GDM1 (cell line): ENCODE data around the gene TMEM178A.

Source experiments
- DNase-seq: peaks from one replicate; lab custom pipeline; 2025; lab: John Stamatoyannopoulos, UW

TMEM178A gene

DNA sequence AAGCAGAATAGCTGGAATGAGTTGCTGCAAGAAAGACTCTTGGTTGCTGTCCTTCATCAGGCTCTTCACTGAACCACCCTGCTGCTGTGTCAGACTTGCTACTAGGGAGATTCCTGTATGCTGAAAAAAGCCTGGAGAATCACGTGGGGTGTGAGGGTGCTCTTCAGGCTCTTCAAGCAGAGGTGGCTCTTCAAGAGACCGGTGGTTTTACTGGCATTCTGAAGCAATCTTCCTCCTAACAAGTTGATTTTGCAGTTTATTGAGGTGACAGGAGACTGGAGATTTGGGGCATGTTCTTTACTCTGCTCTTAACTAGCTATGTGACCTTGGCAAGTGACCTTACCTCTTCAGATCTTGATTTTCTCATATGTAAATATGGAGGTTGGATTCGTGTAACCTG lies 14.1 kb downstream of the TMEM178A start:
- no peak for DNase-seq

DNA sequence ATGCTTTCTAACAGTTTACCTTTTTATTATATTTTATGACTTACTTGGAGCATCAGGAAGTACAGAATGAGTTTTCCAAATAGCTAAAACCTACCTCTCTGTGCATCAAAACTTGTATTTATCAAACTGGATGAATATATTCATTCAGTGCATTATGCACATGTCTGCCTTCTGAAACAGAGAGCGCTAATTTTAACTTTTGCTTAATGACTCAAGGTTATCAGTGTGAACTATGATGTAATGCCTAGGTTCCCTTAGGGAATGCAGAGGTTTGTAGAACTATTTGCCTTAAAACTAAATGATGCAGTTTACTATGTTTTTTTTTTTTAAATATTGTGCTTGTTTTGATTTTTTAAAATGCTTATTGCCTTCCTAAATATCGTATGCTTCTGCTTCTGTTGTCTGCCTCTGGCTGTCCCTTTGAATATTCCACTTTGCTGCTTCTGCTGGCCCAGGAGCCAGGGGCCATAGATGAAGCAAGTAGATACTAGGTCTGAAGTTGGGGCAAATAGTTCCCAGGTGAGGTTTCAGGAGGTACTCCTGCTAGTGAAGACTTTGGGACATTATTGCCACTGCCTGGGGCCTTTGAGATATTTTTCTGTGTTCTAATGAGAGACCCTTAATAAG lies 16.5 kb downstream of the TMEM178A start:
- no peak for DNase-seq

GRCh38 chr2:39683022-39683699 lies 17.4 kb downstream of the TMEM178A start:
- no peak for DNase-seq

GRCh38 chr2:39684464-39684863 lies 18.7 kb downstream of the TMEM178A start:
- DNase-seq, result no peak

DNA sequence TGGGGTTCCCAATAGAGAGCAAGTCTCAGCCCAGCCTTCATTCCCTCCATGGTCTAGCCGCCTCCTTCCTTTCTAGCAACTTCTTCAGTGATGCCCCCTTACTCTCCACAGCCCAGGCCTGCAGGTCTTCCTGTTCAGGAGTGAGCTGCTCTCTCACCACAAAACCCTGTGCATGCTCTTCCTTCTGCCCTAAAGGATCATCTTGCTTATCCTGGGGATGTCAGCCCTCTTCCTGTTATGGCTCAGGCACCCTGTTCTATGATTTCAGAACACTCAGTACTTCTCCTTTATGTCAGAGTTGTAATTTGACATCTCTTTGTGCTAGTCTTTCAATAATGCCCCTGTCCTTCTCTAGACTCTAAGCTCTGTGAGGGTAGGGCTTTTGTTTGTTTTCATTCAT lies 19.4 kb downstream of the TMEM178A start:
- peak; percentile 82 for DNase-seq

DNA sequence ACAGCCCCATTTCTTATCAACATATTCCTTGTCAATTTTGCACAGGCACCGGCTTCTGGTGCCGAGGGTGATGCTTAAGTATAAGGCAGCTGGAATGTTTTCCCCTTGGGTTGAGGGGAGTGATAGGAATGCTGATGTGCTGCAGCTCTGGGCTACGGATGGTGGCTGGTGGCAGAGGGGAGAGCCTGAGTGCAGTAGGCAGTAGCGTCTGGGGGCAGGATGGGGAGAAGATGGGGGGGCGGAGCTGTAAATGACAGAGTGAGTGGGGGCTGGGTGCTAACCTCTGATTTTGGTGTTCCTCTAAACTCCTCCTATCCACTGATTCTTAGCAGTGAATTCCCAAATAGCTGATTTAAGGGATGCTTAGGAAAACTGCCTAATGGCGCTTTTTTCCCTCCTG lies 20.7 kb downstream of the TMEM178A start:
- no peak for DNase-seq

GRCh38 chr2:39688181-39688580 lies 22.5 kb downstream of the TMEM178A start:
- DNase-seq, result no peak

DNA sequence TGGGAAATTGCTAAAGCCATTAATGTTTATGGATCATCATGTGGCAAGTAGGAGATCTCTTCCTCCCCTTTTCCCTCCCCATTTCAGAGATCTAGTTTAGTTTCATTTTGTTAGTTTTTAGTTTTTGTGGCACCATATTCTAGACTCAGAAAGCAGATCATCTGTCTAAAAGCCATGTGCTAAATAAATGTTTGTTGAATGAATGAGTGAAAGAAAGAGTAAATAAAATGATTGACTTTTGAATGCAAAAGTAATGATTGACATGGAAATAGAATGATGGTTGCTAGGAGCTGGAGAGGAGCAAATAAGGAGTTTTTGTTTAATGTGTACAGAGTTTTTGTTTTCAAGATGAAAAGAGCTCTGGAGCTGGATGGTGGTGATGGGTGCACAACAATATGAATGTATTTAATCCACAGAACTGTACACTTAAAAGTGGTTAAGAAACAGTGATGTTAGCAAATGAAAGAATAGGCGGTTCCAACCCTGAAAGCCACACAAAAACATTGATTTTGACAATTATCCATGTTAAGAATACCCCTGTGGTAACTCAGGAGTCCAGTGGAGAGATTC lies 23.6 kb downstream of the TMEM178A start:
- no peak for DNase-seq

DNA sequence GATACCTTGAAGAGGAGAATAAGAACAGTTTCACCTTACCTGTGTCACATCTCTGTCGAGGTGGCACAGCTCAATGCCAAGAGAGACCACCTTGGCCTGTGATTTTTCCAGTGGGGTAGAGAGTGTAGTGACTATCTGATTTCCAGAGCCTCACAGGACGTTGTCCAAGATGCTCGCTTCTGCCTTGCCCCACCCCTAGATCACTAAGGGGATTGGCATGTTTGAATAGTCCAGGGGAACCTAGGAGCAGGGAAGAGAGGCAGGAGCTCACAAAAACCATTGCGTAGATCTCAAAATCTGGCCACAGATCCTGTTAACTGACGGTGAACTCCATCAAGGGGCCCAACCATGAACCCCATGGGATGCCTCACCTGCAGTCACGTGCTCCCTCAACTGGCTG lies 24.2 kb downstream of the TMEM178A start:
- DNase-seq, result no peak

- no peak for DNase-seq
These were observed 27.5 kb downstream of the TMEM178A start for GRCh38 chr2:39693245-39693644.

DNA sequence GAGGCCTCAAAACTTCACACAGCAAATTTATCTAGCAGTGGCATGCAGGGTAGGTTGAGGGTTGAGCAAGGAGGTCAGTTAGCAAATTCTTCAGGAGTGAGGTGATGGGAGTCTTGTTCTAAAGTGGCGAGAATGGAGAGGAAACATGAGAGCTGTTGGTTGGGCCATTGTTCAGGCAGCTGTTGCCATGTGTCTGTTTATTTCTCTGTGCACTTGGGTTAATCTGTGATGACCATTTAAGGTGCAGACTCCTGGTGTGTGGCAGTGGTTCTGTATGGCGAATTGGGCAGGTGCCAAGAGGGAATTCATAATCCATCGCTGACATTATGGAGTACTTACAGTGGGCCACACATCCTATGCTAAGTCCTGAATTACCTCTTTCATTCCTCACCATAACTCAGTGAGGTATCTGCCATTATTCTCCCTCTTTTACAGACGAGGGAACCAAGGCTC lies 30.4 kb downstream of the TMEM178A start:
- DNase-seq, result no peak

- DNase-seq, result peak; percentile 20
These were observed 31.1 kb downstream of the TMEM178A start for GRCh38 chr2:39696838-39697237.

DNA sequence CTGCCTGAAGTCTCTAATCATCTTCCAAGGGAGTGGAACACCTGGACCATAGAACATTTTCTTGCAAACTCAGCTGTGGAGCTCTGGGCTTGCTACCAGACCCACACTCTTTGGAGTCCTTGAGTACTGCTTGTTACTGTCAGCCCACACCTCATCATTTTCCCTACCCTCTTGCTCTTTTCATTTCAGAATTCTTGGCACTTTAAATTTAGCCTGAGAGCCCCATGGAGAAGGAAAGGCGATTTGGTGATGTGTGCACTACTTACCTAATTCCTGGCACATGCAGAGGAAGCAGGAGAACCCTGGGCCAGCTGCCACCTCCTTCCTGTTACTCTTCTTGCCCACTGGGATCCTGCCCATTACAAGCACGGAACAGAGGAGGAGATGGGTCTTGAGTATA lies 31.7 kb downstream of the TMEM178A start:
- no peak for DNase-seq

DNA sequence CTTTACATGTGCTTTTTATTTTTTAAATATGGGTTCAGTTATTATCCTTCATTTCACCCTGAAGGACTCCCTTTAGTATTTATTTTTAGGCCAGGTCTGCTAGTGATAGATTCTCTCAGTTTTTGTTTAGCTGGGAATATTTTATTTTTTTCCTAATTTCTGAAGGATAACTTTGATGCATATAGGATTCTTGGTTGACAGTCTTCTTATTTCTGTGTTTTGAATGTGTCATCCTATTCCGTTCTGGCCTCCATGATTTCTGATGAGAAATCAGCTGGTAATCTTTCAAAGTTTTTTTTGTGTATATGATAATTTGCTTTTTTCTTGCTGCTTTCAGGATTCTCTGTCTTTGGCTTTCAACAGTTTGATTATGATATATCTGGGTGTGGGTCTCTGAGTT lies 35.4 kb downstream of the TMEM178A start:
- DNase-seq, result no peak

DNA sequence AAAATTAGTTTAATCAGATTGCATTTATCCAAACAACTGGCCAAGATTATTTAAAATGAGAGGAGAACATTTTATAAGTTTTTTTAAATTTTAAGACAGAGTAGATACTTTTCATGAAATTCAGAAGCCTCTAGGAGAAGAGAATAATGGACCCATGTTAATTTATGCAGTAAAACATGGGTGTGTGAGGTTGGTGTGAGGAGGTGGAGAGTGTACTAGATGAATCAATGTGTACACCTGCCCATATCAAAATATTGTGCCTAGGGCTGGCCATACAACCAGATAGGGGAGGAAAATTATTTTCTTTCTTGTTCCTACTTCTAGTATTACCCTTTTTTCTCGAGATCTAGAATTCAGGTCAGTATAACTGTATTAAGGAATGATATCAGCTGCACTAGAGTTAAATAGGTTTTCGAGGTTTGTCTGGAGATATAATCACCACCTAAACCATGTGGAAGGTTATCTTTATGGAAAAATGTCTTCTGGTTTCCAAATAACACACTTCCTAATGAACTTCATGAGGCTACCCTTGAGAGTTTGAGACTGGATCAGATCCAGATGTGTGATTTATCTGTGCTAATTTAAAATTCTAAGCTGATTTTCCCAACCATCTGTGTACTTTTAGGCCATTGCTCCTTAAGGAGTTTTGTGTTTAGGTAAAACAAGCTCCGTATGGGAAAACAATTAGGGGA lies 37.6 kb downstream of the TMEM178A start:
- DNase-seq, result no peak

GRCh38 chr2:39704540-39704939 lies 38.8 kb downstream of the TMEM178A start:
- no peak for DNase-seq

- no peak for DNase-seq
These were observed 39.9 kb downstream of the TMEM178A start for GRCh38 chr2:39705638-39706037.

DNA sequence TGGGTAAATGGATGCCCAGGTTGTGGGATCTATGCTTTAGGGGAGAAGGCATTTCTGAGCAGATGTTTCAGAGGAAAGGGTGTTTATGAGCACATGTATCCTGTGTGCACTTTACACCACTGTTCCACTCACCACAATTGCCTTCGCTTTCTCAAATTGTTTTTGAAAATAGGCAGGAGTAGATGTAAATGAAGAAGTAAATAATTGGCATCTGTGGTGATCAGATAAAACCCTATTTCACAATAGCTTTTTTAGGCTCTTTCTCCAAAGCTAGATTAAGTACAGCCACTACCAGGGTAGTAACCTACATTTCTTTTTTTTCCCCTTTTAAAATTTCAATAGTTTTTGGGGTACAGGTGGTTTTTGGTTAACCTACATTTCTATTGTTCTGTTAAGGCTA lies 40.6 kb downstream of the TMEM178A start:
- DNase-seq, result no peak

GRCh38 chr2:39706945-39707344 lies 41.2 kb downstream of the TMEM178A start:
- DNase-seq, result no peak

- DNase-seq, result no peak
These were observed 42.3 kb downstream of the TMEM178A start for GRCh38 chr2:39708003-39708402.

DNA sequence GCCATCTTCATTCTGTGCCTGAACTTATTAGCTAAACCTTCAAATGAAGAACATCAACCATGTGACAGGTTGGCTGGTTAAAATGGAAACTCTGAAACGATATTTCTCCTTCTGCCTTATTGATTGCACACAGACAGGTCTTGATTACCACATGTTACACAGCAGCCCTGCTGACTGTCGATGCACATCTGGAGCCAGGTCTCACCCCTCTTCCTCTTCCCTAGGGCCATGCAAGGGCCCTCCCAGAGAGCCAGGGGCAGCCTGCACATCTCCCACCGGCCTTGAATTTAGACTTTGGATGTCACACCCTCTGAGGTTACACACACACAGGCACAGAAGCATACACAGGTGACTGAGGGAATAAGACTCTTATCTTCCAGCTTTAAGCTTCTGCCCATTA lies 45.1 kb downstream of the TMEM178A start:
- DNase-seq, result no peak

DNA sequence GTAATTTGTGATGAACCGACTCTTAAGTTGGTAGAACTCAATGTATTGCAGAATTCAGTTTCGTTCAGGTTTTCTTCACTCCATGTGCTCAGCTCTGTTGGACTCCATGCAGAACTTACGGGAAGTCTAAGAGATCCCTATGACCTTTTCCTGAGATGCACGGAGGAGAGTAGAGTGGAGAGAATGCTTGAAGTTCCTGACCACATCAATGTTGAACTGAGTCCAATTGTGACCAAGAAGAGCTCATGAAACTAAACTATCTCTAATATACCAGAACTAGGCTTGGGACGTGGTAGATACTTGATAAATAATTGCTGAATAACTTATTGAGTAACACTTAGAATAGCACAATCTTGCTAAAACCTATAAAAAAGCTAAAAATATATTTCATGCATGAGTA lies 47.2 kb downstream of the TMEM178A start:
- DNase-seq, result no peak

DNA sequence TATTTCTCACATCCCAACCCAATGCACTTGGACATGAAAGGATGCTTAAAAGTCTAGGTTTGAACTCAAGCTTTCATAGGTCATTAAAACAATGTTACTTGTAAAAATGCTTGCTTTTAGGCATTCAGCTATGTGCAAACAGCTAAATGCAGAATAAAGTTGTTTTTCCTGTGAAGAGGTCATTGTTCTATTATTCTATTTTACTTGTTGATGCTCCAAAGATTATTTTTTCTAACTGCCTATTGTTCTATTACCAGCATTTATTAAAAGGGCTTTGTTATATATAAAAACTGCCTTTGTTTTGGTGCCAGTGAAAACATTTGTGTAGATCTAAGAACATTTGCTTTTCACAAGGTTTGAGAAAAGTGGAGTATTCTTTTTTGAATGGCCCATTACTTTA lies 49.4 kb downstream of the TMEM178A start:
- no peak for DNase-seq
